DMS153 treated with DMSO at 0.1 percent for 48 hours (cell line): Measurements from ENCODE around the gene ABCC3.

Source experiments
- DNase-seq: peaks from one replicate; lab custom pipeline; 2025; ENCODE audit not compliant: unreplicated experiment; lab: John Stamatoyannopoulos, UW

The ABCC3 gene

DNA sequence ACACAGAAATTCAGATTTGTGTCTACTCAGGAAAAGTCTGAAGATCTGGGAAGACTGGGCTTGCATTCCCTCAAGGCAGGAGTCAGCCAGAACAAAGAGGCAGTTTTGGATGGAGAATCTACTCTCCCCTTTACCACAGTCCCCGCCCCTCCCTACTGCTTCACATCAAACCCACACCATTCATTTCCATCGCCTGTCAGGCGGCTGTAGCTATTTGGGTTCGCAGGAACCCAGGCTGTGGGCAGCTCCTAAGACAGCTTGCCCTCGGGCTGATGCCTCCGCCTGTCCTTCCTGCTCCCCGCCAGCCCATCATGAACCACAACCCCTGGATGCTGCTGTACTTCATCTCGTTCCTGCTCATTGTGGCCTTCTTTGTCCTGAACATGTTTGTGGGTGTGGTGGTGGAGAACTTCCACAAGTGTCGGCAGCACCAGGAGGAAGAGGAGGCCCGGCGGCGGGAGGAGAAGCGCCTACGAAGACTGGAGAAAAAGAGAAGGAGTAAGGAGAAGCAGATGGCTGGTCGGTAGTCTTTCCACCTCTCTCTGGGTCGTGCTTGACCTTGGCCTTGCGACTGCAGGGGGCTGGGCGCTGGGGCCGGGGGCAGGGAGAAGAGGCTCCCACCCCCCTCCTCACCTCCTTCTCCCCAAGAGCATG is 27.0 kb upstream of the ABCC3 start:
- DNase-seq, result no peak

DNA sequence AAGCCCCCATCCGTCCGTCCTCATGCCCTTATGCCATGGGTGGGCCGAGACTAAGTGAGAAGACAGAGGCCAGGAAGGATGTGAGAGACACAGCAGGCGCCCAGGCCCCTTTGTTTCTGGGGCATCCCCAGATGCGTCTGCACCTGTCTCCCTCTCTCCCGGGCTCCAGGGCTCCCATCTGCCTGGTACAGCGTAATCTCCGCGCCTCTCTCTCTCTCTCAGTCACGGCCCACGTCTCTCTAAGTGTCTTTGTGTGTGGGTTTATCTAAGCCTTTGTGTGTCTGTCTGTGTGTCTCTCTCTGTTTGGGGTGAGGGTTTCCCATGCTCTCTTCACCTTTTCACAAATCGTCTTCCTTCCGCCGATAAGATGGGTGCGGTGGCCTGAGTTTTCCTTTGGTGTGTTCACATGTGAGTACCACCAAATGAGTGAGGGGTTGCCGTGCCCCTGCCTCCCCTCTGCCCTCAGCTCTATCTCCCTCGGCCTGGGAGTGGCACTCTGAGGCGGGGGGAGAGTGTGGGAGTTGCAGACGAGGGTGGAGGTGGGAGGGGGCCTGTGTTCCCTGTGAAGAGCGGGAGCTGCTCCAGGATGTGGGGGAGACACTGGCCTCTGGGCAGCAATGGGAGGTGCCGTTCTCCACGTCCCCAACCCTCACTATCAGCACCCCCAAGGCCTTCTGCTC is 25.8 kb upstream of the ABCC3 start:
- peak; percentile 12 for DNase-seq

DNA sequence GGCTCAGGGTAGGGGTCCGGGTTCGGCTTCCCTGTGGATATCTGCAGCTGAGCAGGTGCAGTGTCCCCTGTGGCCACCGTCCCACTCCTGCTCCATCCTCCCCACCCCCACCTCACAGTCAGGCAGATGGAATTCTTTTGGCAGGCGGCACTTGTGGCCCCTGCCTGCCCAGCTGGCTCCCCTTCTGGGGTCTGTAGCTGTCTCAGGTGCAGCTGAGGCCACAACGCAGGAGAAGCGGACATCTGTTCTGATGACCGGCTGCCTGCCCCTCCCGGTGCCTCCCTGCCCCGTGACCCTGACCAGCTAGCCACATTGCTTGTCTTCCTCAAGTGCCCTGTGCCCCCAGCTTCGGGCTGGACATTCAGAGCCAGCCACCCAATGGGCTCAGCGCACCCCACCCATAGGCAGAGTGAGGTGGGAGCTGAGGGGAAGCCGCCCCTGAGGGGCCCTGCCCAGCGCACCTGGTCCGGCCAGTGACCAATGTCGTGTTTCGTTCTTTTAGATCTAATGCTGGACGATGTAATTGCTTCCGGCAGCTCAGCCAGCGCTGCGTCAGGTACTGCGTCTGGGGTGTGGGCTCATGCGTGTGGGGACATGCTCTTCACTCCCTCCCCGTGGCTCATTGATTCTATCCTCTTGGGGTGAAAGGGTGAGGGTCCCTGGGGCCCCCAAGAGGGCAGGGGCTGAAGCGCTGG is 25.2 kb upstream of the ABCC3 start:
- DNase-seq, result no peak

DNA sequence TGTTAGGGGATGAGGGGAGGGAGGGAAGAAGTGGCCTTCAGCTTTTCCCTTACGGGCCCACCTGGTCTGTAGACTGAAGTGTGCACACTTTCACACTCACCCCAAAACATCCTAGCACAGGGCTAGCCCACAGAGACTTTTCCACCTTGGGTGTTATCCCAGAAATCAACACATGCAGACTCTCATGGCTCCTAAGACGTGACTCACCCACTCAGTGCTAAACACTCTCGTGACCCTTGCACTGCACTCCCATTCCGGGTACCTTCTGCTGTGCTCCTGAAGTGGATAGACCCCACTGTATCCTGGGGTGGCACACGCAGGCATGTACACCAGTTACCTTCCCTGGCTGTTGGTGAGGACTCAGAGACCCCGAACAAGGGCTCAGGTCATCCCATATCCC is 23.0 kb upstream of the ABCC3 start:
- DNase-seq, result no peak

DNA sequence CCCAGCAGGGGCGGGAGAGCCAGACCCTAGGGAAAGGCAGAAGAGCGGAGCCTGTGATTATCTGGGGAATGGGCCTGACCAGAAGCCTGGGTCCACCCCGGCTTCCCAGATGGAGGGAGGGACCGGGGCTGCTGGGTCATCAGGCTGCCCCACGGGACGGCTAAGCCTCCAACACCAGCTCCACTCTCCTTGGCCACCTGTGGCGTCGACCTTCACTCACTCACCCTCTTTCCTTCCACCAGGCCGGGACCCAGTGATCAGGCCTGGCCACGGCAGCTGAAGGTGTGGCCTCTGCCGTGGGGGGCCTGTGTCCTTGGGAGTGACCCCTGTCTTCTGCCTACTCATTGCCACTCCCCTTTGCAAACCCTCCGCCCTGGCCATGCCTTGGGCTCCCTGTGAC is 22.4 kb upstream of the ABCC3 start:
- DNase-seq, result no peak

DNA sequence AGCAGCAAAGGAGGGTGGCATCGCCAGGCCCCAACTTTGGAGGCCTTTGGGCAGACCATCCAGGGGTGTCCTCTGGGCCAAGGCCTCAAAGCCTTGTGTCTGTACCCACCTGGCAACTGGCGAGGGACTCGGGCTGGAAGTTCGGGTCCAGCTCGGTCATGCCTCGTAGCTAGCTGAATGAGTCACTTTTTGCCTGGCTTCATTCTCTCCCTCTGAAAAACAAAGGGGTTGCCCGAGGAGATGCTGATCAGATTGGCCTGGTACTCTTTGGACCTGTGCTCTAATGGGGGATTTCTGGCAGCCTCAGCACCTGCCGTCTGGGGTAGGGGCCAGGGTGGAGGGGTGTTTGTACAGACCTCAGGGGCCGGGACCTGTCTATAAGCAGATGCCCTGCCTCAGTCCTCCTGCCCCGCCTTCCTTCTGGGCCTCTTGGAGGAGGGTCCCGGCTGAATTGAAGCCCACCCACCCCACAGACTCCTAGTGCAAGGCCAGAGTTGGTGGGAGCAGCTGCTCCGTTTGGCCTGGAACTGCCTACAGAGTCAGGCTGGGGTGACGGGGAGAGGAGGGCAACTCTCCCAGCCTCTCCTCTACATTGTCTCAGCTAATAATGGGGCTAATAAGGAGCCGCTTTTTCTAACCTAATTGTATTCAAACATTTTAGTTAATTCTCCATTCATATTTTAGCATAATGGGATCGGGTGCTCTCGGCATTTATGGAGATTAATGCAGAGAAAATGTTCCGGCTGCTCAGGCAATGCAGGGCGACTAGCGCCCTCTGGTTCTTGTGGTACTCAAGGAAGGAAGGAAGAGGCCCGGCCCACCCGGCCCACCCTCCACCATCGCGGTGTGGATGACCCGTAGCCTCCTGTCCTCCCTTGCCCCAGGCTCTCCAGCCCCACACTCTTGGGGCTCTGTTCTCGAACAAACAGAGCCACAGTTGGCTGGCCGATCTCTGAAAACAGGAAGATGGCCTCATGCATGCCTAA is 21.4 kb upstream of the ABCC3 start:
- no peak for DNase-seq

DNA sequence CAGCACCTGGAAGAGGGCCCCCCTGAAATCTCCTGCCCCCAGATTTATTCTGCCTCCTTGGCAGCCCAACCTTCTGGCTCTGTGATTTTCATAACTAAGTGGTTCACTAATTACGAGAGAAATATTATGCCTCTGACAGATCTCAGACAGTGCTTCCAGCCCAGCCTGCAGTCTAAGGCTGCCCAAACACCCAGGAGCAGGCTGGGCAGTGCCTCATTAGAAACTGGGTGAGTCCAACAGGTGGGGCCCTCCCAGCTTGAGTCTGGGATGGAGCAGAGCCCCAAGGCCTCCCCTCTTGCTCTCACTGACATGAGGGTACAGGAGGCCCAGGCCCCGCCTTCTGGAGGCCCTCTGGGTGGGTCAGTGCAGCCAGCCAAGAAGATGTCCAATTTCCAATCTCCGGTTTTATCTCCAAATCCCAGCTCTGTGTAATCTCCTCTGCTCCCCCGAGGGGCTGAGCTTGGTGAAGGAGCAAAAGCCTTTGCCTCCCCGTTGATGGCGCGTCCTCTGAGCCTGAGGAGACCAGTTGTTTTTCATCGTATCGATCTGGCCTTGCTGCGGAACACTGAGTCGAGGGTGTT is 20.1 kb upstream of the ABCC3 start:
- no peak for DNase-seq

DNA sequence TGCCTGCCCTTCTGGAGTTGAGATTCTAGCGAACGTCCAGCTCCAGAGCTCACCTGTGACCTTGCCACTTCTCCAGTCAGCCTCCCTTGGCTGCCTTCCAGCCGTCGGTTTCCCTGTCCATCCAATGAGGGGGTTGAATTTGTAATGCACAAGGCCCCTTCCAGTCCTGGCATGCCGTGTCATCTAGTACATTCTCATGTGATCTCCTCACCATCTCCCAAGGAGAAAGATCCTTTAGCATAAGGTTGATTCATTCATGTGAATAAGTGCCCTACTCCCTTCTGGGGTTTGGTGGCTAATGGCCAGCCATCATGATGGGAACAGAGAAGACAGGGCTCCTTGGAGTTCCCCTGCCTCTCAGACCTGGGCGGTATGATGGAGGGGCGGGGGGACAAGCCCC is 18.9 kb upstream of the ABCC3 start:
- no peak for DNase-seq

DNA sequence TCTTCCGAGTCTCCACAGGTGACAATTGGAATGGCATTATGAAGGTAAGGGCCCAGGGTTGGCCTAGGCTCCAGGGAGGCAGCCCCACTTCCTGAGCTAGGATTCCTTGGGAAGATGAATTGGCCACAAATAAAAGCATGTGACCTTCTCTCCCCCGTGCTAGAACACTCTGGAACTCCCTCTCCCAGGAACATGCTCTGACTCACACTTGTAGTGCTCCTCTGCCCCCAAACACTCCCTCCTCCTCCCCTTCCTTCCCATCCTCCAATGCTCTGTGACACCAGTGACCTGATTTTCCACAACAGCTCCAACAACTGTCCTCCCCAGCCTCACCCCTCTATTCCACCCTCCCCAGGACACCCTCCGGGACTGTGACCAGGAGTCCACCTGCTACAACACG is 16.4 kb upstream of the ABCC3 start:
- no peak for DNase-seq

DNA sequence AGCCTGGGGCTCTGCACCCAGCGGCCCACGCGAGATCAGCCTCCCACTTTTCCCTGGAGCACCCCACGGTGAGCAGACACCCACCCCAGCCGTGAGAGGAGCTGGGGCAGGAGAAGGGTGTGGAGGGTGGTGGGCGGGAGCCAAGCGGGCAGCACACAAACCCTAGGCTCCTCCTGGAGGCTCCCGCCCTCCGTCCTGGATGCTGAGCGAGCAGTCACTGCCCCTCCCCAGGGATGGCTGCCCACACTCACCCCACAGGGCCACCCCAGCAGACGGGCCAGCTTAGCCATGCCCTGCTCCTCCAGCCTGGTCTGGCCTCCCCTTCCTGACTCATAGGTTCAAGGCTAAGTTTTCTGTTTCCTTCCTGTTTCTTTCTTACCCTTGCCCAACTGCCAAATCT is 15.7 kb upstream of the ABCC3 start:
- DNase-seq, result no peak

DNA sequence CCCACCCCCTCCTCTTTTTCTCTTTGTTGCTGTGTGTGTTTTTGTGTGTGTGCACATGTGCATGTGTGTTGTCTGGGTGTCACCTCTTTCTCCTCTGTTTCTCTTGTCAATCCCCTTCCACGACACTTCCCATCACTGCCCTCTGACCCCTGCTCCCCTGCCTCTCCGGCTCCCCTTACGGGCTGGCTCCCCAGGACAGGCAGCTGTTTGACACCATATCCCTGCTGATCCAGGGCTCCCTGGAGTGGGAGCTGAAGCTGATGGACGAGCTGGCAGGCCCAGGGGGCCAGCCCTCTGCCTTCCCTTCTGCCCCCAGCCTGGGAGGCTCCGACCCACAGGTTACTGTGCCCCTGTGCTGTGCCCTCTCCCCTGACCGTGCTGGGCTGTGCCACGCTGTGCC is 15.2 kb upstream of the ABCC3 start:
- no peak for DNase-seq

DNA sequence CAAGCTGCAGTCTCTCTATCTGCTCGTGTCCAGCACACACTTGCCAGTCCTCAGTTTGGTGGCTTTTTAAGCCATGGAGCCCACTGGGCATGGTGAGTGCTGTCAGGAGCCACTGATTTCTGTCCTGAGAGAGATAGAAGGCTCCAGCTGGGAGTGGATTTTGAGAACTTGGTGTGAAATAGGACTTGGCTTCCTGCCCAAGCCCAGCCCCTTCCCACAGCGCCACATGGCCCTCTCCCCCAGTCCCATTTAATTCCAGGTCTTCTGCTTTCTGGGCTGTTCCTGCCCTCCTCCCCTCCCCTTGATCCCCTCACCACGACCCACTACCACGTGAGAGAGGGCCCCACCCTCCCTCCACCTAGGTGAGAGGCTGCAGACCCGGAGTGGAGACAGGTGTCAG is 14.4 kb upstream of the ABCC3 start:
- no peak for DNase-seq

DNA sequence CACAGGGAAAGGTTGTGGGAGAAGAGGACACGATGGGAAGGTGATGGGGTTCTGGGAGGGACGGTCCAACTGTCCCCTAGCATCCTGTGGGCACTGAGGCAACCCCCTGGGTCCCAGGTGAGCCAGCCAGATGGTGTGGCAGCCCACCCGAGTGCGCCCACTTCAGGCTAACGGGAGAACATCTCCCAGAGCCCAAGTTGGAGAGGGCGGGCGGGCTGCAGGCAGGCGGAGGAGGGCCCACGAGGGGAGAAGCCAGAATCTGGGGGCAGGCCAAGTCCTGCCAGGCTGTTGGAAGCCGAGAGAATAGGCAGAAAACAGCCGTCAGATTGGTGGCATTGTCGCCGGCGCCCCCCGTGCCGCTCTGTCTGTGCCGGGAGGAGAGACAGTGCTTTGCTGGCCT is 13.8 kb upstream of the ABCC3 start:
- no peak for DNase-seq

DNA sequence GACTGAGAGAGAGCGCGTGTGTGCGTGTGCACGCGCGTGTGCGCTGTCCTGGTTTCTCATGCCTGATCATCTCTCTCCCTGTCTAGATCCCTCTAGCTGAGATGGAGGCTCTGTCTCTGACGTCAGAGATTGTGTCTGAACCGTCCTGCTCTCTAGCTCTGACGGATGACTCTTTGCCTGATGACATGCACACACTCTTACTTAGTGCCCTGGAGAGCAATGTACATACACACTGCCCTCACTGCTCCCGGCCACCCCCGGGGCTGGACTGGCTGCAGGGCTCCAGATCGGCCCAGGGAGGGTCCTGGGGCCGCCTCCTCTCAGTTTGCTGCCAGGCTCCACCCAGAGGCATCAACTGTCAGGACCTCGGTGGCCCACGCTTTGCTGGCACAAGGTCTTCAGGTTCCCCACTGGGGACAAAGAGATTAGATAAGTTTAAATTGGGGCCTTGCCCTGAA is 13.1 kb upstream of the ABCC3 start:
- DNase-seq, result no peak

DNA sequence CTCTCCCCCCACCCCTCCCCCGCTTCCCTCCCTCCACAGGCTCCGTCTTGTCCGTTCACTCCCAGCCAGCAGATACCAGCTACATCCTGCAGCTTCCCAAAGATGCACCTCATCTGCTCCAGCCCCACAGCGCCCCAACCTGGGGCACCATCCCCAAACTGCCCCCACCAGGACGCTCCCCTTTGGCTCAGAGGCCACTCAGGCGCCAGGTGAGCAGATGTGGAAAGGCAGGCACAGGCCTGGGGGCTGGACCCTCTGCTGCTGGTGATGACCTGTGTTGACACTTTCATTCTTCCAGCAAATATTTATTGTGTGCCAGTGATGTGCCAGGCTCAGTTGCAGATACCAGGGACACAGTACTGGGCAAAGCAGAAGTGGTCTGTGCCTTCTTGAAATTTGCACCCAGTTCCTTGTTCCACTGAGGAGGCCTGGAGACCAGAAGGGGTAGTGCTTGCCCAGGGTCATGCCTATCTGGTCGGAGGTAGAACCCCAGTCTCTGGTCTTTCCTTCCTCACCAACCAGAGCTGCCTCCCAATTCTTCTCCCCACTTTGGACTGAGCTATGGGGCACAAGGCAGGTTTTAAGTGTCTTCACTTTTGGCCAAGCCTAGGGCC is 10.3 kb upstream of the ABCC3 start:
- DNase-seq, result no peak

DNA sequence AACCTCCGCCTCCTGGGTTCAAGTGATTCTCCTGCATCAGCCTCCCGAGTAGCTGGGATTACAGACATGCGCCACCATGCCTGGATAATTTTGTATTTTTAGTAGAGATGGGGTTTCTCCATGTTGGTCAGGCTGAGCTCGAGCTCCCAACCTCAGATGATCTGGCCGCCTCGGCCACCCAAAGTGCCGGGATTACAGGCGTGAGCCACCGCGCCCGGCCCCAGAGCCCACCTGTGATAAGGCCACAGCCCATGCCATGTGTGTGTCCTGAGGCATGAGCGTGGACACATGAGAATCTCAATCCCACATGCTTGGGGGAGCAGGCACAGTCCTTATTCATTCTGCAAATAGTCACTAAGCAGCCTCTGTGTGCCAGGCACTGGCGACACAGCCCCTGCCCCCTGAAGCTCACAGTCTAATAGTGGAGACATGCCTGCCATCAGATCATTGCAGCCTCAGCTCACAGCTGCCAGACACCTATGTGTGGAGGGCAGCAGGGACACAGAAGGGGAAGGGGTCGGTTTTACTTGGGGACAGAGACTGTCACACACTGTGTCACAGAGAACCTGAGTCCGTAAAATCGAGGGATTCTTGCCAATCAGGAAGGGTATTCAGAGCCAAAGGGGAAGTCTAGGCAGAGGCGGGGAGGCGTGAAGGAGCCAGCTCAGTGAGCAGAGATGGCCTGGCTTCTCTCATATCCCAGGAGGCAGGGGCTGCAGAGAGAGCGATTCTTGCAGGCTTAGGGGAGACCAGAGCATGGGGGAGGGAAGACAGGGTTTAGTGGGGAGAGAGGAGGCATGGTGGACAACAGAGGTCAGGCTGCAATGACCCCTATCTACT is 9.4 kb upstream of the ABCC3 start:
- DNase-seq, result no peak

DNA sequence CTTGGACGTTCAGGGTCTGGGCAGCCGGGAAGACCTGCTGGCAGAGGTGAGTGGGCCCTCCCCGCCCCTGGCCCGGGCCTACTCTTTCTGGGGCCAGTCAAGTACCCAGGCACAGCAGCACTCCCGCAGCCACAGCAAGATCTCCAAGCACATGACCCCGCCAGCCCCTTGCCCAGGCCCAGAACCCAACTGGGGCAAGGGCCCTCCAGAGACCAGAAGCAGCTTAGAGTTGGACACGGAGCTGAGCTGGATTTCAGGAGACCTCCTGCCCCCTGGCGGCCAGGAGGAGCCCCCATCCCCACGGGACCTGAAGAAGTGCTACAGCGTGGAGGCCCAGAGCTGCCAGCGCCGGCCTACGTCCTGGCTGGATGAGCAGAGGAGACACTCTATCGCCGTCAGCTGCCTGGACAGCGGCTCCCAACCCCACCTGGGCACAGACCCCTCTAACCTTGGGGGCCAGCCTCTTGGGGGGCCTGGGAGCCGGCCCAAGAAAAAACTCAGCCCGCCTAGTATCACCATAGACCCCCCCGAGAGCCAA is 8.6 kb upstream of the ABCC3 start:
- peak; percentile 77 for DNase-seq

DNA sequence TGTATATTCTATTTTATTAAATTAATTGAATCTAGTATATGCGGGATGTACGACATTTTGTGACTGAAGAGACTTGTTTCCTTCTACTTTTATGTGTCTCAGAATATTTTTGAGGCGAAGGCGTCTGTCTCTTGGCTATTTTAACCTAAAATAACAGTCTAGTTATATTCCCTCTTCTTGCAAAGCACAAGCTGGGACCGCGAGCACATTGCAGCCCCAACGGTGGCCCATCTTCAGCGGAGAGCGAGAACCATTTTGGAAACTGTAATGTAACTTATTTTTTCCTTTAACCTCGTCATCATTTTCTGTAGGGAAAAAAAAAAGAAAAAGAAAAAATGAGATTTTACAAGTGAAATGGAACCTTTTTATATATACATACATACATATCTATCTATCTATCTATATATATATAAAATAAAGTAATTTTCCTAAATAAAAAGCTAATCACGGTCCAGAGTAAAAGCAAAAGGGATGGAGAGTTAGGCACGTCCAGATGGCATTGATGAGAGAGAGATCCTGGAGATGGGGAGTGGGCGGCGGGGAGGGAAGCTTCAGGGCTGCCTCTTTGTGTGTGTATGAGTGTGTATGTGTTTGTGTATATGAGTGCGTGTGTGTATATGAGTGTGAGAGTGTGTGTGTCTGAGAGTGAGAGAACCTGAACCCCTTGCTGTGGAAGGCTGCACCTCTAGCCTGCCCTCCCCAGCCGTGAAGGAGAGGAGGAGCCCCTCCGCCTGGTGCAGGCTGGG is 7.5 kb upstream of the ABCC3 start:
- no peak for DNase-seq
